Measurements from ENCODE around the gene KIF5A.

The KIF5A gene

DNA sequence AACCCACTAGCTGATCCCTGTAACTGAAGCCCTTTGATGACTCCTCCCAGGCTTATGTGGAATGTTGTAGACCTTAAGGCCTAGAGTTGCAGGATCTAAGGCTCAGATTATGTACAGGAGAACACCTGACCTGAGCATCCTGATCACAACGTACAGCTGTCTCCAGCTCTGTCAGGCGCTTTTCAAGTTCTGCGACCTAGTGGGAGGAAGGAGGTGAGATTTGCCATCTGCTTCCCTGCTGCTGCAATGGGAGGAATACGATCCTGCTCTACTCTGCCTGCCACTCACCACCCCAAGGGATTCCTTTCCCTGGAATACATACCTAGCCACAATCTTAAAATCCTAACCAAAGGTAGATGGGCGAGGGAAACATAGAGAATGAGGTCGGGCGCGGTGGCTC, 16.7 kb upstream of the KIF5A start:
- Histone ChIP-seq H3K23ac (ENCODE audit: low read depth, low read length, poor library complexity) (no peak overlapping the region), H3K79me1 (ENCODE audit: low read depth, low read length) (no peaks in the 10 kb centered on the region), H2BK5ac (ENCODE audit: low read length) (no peak overlapping the region), H2AFZ (ENCODE audit: low read length) (no peak overlapping the region), H3K9ac (ENCODE audit: low read depth, low read length, poor library complexity) (no peak overlapping the region), H2BK120ac (ENCODE audit: low read depth, low read length) (no peak overlapping the region), H3K9me3 (replicated peaks in 1 of 2; ENCODE audit: control insufficient read depth in 2 of 2, insufficient read depth in 1 of 2, low read depth in 1 of 2, low read length in 2 of 2) (no peaks in the 10 kb centered on the region), H3K14ac (ENCODE audit: low read length) (no peak overlapping the region), H4K8ac (ENCODE audit: low read depth, low read length) (no peak overlapping the region), H3K27ac (replicated peaks; ENCODE audit: low read length) (no peak overlapping the region), H3K4me2 (ENCODE audit: insufficient read depth, low read length, poor library complexity, severe bottlenecking) (no peak overlapping the region), H2BK12ac (ENCODE audit: low read length) (no peak overlapping the region), H3K4ac (ENCODE audit: low read length) (no peak overlapping the region), H3K4me1 (ENCODE audit: control insufficient read depth in 2 of 2, insufficient read depth in 1 of 2, low read depth in 1 of 2, low read length in 2 of 2) (no peaks in the 10 kb centered on the region), H3K18ac (ENCODE audit: low read length) (no peak overlapping the region), H3K4me3 (ENCODE audit: low read length in 2 of 2) (no peak overlapping the region), H2BK15ac (ENCODE audit: low read length) (no peak overlapping the region), H3K27me3 (ENCODE audit: control insufficient read depth in 3 of 3, insufficient read depth in 3 of 3, low read depth in 1 of 3, low read length in 3 of 3) (no peaks in the 10 kb centered on the region), H4K91ac (ENCODE audit: low read depth, low read length, poor library complexity) (no peak overlapping the region), H2AK5ac (ENCODE audit: low read depth, low read length) (no peak overlapping the region), H3K36me3 (replicated peaks in 1 of 2; ENCODE audit: control insufficient read depth in 2 of 2, insufficient read depth in 2 of 2, low read length in 2 of 2) (peaks cover 52 to 93% of the 10 kb centered on the region in 2 donors)
- no peak for DNase-seq (ENCODE audit: low spot score)
- no CpG with 5 or more reads among the region's 8 CpGs for WGBS, 2 donors (ENCODE audit: extremely low coverage in 2 of 2, insufficient read length in 2 of 2, insufficient replicate concordance in 1 of 2)

DNA sequence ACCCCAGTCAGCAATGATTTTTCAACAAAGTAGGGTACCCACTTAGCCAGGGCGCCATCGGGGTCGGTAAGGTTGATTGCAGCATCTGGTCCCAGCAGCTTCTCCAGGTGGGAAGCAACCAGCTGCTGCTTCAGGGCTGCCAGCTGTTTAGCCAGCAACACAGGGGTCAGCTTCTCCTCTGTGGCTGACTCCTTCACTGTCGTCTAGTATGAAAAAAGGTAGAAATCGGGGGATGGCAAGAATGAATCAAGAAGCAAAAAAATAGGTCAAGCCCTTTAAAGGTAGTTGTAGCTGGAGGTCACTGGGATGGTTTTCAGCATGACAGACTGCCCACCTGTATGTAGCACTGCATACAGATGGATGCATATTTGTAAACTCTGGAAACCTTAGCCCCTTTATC, 15.6 kb upstream of the KIF5A start:
- Histone ChIP-seq H4K91ac (ENCODE audit: low read depth, low read length, poor library complexity) (no peak overlapping the region), H3K14ac (ENCODE audit: low read length) (no peak overlapping the region), H2BK120ac (ENCODE audit: low read depth, low read length) (no peak overlapping the region), H3K36me3 (replicated peaks in 1 of 2; ENCODE audit: control insufficient read depth in 2 of 2, insufficient read depth in 2 of 2, low read length in 2 of 2) (peaks cover 51 to 93% of the 10 kb centered on the region in 2 donors), H2BK15ac (ENCODE audit: low read length) (no peak overlapping the region), H3K4ac (ENCODE audit: low read length) (no peak overlapping the region), H2AFZ (ENCODE audit: low read length) (no peak overlapping the region), H3K27ac (replicated peaks; ENCODE audit: low read length) (no peak overlapping the region), H3K4me3 (ENCODE audit: low read length in 2 of 2) (no peak overlapping the region), H4K8ac (ENCODE audit: low read depth, low read length) (no peak overlapping the region), H3K9ac (ENCODE audit: low read depth, low read length, poor library complexity) (no peak overlapping the region), H2BK5ac (ENCODE audit: low read length) (no peak overlapping the region), H3K79me1 (ENCODE audit: low read depth, low read length) (no peaks in the 10 kb centered on the region), H3K23ac (ENCODE audit: low read depth, low read length, poor library complexity) (no peak overlapping the region), H3K18ac (ENCODE audit: low read length) (no peak overlapping the region), H3K4me1 (ENCODE audit: control insufficient read depth in 2 of 2, insufficient read depth in 1 of 2, low read depth in 1 of 2, low read length in 2 of 2) (no peaks in the 10 kb centered on the region), H3K27me3 (ENCODE audit: control insufficient read depth in 3 of 3, insufficient read depth in 3 of 3, low read depth in 1 of 3, low read length in 3 of 3) (no peaks in the 10 kb centered on the region), H2AK5ac (ENCODE audit: low read depth, low read length) (no peak overlapping the region), H2BK12ac (ENCODE audit: low read length) (no peak overlapping the region), H3K4me2 (ENCODE audit: insufficient read depth, low read length, poor library complexity, severe bottlenecking) (no peak overlapping the region), H3K9me3 (replicated peaks in 1 of 2; ENCODE audit: control insufficient read depth in 2 of 2, insufficient read depth in 1 of 2, low read depth in 1 of 2, low read length in 2 of 2) (no peaks in the 10 kb centered on the region)
- no CpG with 5 or more reads among the region's 5 CpGs for WGBS, 2 donors (ENCODE audit: extremely low coverage in 2 of 2, insufficient read length in 2 of 2, insufficient replicate concordance in 1 of 2)
- no peak for DNase-seq (ENCODE audit: low spot score)

DNA sequence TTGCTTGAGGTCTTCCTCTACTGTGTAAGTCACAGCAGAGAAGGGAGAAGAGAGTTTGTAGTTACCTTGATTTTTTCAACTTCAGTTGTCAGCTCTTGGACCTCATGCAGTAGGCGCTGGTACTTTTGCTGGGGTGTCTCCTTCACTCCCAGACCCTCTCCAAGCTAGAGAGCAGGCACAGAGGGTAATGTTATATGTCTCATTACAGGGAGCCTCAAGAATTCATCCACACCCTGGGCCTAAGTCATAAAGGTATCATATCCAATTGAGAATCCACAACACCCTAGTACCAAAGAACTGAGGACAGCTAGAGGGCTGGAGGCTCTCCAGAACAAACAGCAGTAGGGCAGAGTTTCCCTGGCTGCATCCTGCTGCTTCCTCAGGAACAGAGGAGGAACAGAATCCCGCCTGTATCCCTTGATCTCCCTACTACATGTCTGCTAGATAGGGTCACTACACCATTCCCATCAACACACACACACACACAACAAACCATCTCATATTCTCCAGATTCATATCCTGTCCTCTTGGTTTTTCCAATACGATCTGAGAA, 14.8 kb upstream of the KIF5A start:
- Histone ChIP-seq H2BK15ac (ENCODE audit: low read length) (no peak overlapping the region), H3K4me3 (ENCODE audit: low read length in 2 of 2) (no peak overlapping the region), H3K4me2 (ENCODE audit: insufficient read depth, low read length, poor library complexity, severe bottlenecking) (no peak overlapping the region), H3K27ac (replicated peaks; ENCODE audit: low read length) (no peak overlapping the region), H2BK12ac (ENCODE audit: low read length) (no peak overlapping the region), H2AK5ac (ENCODE audit: low read depth, low read length) (no peak overlapping the region), H3K36me3 (replicated peaks in 1 of 2; ENCODE audit: control insufficient read depth in 2 of 2, insufficient read depth in 2 of 2, low read length in 2 of 2) (peaks cover 48 to 93% of the 10 kb centered on the region in 2 donors), H2AFZ (ENCODE audit: low read length) (no peak overlapping the region), H3K23ac (ENCODE audit: low read depth, low read length, poor library complexity) (no peak overlapping the region), H2BK5ac (ENCODE audit: low read length) (no peak overlapping the region), H3K4me1 (ENCODE audit: control insufficient read depth in 2 of 2, insufficient read depth in 1 of 2, low read depth in 1 of 2, low read length in 2 of 2) (no peaks in the 10 kb centered on the region), H4K8ac (ENCODE audit: low read depth, low read length) (no peak overlapping the region), H3K9ac (ENCODE audit: low read depth, low read length, poor library complexity) (no peak overlapping the region), H3K9me3 (replicated peaks in 1 of 2; ENCODE audit: control insufficient read depth in 2 of 2, insufficient read depth in 1 of 2, low read depth in 1 of 2, low read length in 2 of 2) (no peaks in the 10 kb centered on the region), H4K91ac (ENCODE audit: low read depth, low read length, poor library complexity) (no peak overlapping the region), H3K14ac (ENCODE audit: low read length) (no peak overlapping the region), H3K18ac (ENCODE audit: low read length) (no peak overlapping the region), H3K27me3 (ENCODE audit: control insufficient read depth in 3 of 3, insufficient read depth in 3 of 3, low read depth in 1 of 3, low read length in 3 of 3) (no peaks in the 10 kb centered on the region), H3K4ac (ENCODE audit: low read length) (no peak overlapping the region), H2BK120ac (ENCODE audit: low read depth, low read length) (no peak overlapping the region), H3K79me1 (ENCODE audit: low read depth, low read length) (no peaks in the 10 kb centered on the region)
- WGBS, 2 donors (ENCODE audit: extremely low coverage in 2 of 2, insufficient read length in 2 of 2, insufficient replicate concordance in 1 of 2) = no CpG with 5 or more reads among the region's 3 CpGs
- no peak for DNase-seq (ENCODE audit: low spot score)

DNA sequence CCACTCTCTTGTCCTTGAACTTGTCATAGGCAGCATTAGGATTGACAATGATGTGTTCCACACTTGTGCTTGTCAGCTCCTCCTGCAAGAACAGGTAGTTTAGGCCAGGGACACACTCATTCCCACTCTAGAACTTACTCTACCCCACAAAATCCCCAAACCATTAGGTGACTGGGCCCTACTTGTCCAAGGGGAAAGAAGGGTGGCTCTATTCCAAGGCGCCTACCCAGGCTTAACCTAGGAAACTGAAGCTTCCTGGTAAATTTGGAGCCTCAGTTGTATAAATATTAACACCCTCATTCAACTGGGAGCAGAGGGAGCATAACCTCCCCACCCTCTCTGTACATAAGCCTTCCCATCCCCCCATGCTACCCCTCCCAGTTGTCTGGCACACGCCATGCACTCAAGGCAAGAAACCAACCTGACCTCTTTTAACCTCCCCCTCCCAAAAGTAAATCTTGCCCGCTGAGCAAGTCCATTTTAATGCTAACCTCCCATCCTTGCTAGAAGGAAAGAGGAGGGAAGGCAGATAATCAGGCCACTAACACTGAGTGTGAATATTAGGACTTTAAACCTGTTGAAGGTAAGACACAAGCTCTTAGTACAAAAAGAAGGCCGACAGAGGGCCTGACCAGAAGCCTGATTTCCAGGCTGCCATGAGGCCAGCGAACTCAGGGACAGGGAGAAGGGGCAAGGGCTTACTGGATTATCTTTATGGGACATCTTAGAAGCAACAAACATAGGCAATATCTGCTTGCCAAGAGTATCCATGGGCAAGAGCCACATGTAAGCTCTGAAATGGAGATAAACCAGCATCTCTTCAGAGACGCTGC, 13.9 kb upstream of the KIF5A start:
- H3K9ac ChIP-seq (ENCODE audit: low read depth, low read length, poor library complexity) = no peak overlapping the region
- no peak overlapping the region for H2BK12ac ChIP-seq (ENCODE audit: low read length)
- H2BK120ac ChIP-seq (ENCODE audit: low read depth, low read length) = no peak overlapping the region
- peaks cover 0 to under 1% of the 10 kb centered on the region in 2 donors for H3K4me1 ChIP-seq (ENCODE audit: control insufficient read depth in 2 of 2, insufficient read depth in 1 of 2, low read depth in 1 of 2, low read length in 2 of 2)
- H3K23ac ChIP-seq (ENCODE audit: low read depth, low read length, poor library complexity) = no peak overlapping the region
- no peak overlapping the region for H3K18ac ChIP-seq (ENCODE audit: low read length)
- no peak overlapping the region for H3K4ac ChIP-seq (ENCODE audit: low read length)
- no peak overlapping the region for H2AK5ac ChIP-seq (ENCODE audit: low read depth, low read length)
- H3K27me3 ChIP-seq (ENCODE audit: control insufficient read depth in 3 of 3, insufficient read depth in 3 of 3, low read depth in 1 of 3, low read length in 3 of 3) = no peaks in the 10 kb centered on the region
- WGBS, 2 donors (ENCODE audit: extremely low coverage in 2 of 2, insufficient read length in 2 of 2, insufficient replicate concordance in 1 of 2) = no CpG with 5 or more reads among the region's 6 CpGs
- H3K4me3 ChIP-seq (ENCODE audit: low read length in 2 of 2) = no peak overlapping the region
- no peak overlapping the region for H4K8ac ChIP-seq (ENCODE audit: low read depth, low read length)
- H3K4me2 ChIP-seq (ENCODE audit: insufficient read depth, low read length, poor library complexity, severe bottlenecking) = no peak overlapping the region
- no peak overlapping the region for H2AFZ ChIP-seq (ENCODE audit: low read length)
- H4K91ac ChIP-seq (ENCODE audit: low read depth, low read length, poor library complexity) = no peak overlapping the region
- H3K14ac ChIP-seq (ENCODE audit: low read length) = no peak overlapping the region
- DNase-seq (ENCODE audit: low spot score) = no peak
- peaks cover 43 to 93% of the 10 kb centered on the region in 2 donors for H3K36me3 ChIP-seq (replicated peaks in 1 of 2; ENCODE audit: control insufficient read depth in 2 of 2, insufficient read depth in 2 of 2, low read length in 2 of 2)
- no peaks in the 10 kb centered on the region for H3K9me3 ChIP-seq (replicated peaks in 1 of 2; ENCODE audit: control insufficient read depth in 2 of 2, insufficient read depth in 1 of 2, low read depth in 1 of 2, low read length in 2 of 2)
- H2BK15ac ChIP-seq (ENCODE audit: low read length) = no peak overlapping the region
- no peak overlapping the region for H3K27ac ChIP-seq (replicated peaks; ENCODE audit: low read length)
- H3K79me1 ChIP-seq (ENCODE audit: low read depth, low read length) = no peaks in the 10 kb centered on the region
- H2BK5ac ChIP-seq (ENCODE audit: low read length) = no peak overlapping the region

All from neuronal stem cell (in vitro differentiated cells).